GM12875 (cell line): ENCODE results near the gene MYO7A.

ENCODE experiments used
- H3K4me3 ChIP-seq: one replicate; pipeline ENCODE4 v1.5.1; 2011; ENCODE audit warnings: low read depth, low read length, control low read depth
- CTCF ChIP-seq: IDR thresholded peaks from 2 replicates; pipeline ENCODE4 v1.5.1; 2011; ENCODE audit warnings: low read depth, mild to moderate bottlenecking, control low read depth, inconsistent platforms, low read length, moderate library complexity, borderline replicate concordance; ENCODE audit not compliant: insufficient read depth

Gene MYO7A

GRCh38 chr11:77259641-77260040 lies 131.6 kb downstream of the MYO7A start:
- TF ChIP-seq CTCF: no peak
- H3K4me3 ChIP-seq: no peak overlapping the region

GRCh38 chr11:77262803-77263202 lies 134.8 kb downstream of the MYO7A start:
- no peak overlapping the region for H3K4me3 ChIP-seq
- TF ChIP-seq CTCF: no peak
